ENCODE results near the gene FNTB.
"Not testable (repeated sequence)": the region's sequence is repeated elsewhere in the genome, so short reads cannot be mapped to it uniquely, and the experiment has no call there.

FNTB gene

GRCh38 chr14:65057695-65058094 lies 71.0 kb downstream of the FNTB start:
- DNase-seq = no peak

DNA sequence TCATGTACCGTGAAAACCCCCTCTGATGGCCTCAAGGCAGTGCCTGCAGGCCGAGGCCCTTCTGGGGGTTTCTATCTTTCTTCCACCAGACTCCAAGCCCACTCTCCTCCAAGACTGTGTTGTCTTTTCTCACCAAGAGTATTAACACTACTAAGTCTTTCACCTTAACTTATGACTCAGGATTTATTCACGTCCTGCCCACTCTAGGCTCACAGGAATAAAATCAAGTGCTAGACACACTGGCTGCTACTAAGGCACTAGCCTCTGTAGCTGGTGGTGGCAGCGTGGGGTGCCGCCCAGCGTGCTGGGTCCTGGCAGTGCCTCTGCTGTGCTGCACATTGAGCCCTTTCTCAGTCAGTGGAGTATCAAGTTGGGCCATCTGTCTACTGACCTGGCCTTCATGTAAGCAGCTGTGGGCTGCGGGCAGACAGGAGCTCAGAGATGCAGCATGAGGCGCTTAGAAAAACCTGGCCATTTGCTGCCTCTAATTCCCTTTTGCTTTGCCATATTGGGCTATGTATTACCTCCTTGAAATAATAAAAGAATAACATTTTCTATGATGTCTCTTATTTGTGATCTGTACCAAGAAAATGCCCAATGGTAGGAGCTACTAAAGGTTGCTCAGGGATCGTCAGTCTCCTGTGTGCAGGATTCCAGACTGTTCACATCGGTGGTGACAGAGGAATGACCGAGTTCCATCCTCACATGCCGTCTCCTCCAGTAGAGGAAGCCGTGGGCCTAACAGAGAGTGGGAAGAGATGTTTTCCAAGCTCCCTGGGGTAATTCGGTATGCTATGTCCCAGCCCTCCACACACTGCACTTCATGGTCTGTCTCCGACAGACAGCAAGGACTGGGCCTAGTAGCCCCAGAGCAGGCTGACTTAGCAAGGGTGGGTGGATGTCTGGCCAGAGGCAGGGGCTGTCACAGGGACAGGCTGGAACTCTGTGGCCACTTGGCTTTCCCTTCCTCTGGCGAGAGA lies 75.7 kb downstream of the FNTB start:
- no peak for DNase-seq

GRCh38 chr14:65065719-65066118 lies 79.0 kb downstream of the FNTB start:
- DNase-seq = no peak

GRCh38 chr14:65069874-65070413 lies 83.2 kb downstream of the FNTB start:
- no peak for DNase-seq

- no peak for DNase-seq
Measured at GRCh38 chr14:65070471-65070976, 83.8 kb downstream of the FNTB start.

- DNase-seq = no peak
Measured at GRCh38 chr14:65071544-65071943, 84.8 kb downstream of the FNTB start.

DNA sequence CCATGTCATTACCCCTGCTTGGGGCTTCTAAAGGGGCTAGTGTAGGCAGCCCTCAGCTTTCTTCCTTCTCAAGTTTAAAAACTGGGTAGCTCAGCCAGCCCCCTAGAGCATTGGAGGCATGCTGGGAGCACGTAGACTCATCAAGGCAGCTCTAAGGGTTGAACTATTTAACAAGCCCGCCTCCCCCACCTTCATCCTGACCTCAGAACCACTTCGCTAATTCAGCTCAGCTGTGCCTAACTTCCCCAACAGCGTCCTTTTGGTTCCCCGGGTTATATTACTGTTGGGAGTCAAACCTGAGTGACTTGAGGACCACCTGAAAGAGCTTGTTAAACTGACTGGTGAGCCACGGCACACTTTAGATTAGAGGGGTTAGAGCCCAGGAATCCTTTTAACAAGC lies 85.6 kb downstream of the FNTB start:
- no peak for DNase-seq

- no peak for DNase-seq
Measured at GRCh38 chr14:65072937-65073336, 86.2 kb downstream of the FNTB start.

- DNase-seq = no peak
Measured at GRCh38 chr14:65073605-65074201, 87.0 kb downstream of the FNTB start.

- no peak for DNase-seq
Measured at GRCh38 chr14:65074449-65075150, 87.9 kb downstream of the FNTB start.

- DNase-seq = no peak
Measured at GRCh38 chr14:65075628-65076325, 89.1 kb downstream of the FNTB start.

DNA sequence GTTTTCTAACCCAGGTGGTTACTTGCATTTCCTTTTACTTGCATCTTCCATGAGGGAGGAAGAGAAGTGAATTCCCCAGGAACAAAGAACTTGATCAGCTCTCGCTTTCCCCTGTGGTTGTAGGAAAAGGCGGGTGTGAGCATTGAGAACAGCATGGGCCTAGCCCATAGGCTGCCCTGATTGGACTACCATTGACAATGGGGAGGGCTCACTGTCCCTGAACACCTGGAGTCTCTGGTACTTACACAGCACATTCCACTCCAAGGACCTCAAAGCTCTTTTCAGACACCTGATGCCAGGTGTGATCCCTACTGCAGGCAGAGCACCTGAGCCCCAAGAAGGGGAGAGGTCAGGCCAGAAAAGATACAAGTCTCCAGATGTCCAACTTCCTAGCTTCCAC lies 90.6 kb downstream of the FNTB start:
- DNase-seq = no peak

DNA sequence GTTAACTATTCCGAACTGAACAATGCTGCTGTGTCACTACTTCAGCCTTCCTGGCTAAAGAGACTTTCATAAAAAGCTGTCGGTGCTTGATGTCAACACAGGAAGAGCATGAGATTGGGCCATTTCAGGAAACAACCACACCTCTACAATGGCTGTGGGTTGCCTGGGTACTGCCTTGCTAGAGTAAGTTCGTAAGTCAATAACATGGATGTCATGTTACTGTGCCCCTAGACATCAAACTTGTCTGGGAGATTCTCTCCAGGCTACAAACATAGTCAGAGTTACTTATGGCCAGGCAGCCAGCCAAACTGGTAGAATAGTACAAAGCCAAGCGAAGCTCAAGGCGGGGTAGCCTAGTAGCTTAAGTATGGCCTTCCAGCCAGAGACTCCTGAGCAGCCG lies 92.5 kb downstream of the FNTB start:
- no peak for DNase-seq

GRCh38 chr14:65079768-65080167 lies 93.1 kb downstream of the FNTB start:
- DNase-seq = no peak

- no peak for DNase-seq
Measured at GRCh38 chr14:65080960-65081747, 94.5 kb downstream of the FNTB start.

DNA sequence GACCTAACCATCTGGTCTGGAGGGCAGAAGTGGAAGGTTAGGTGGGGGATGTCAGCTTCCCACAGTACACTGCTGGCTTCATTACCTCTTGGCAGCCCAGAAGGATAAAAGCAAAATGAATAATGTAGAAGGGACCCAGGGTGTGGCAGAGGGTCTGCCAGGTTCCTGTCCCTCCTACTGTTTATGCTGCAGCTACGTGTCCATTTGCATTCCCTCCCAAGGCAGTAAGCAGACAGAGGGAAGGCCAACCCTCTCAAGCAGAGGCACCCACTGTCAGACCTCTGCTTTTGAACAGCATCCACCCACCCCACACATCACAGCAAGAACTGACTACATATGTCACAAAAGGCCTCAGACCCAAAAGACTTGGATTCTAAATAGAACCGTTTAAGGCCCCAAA lies 96.2 kb downstream of the FNTB start:
- no peak for DNase-seq

DNA sequence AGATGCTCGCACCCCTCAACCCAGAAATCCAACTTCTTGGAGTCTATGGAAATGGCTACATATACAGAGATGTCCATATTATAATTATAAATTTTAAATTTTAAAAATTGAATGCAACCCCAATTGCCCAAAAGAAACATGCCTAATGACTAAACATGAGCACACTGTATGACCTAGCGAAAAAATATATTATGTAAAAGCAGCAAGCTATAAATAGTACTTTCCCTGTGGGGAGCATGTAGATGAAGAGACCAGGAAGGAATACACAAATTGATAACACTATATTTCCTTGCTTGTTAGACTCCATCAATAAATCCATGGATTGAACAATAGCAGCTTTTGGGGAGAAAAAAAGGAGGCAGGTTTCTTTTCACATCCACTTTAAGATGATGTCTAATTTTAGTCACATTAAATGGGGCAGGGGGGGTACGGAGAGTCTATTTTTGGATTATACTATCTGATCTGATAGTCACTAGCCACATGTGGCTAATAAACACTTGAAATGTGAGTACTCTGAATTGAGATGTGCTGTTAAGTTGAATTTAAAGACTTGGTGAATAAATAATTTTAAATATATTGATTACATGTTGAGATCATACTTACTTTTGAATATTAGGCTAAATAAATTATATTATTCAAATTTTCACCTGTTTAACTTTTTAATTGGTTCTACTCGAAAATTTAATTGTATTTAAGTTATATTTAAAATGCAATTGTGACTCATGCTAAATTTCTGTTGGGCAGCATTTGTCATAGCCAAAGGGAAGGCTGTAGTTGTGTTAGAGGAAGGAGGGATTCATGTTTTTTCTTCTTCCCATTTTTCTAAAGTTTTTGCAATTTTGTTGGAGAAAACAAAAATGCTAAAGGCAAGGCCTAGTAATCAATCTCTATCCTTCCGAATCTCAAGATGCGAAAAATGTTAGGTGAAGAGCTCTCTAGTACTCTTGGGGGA lies 98.1 kb downstream of the FNTB start:
- no peak for DNase-seq

- not testable (repeated sequence) for DNase-seq
Measured at GRCh38 chr14:65086686-65087085, 100.0 kb downstream of the FNTB start.

DNA sequence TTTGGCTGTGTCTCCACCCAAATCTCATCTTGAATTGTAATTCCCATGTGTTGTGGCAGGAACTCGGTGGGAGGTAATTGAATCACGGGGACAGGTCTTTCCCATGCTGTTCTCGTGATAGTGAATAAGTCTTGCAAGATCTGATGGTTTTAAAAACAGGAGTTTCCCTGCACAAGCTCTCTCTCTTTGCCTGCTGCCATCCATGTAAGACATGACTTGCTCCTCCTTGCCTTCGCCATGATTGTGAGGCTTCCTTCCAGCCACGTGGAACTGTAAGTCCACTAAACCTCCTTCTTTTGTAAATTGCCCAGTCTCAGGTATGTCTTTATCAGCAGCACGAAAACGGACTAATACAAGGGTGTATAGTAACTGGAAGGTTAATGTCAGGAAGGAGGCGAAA lies 101.1 kb downstream of the FNTB start:
- not testable (repeated sequence) for DNase-seq

GRCh38 chr14:65092349-65092748 lies 105.7 kb downstream of the FNTB start:
- no peak for DNase-seq

All from GOT3 (cell line).